NK-92 (cell line): ENCODE data around the gene POM121C.
"Not testable (repeated sequence)": the region's sequence is repeated elsewhere in the genome, so short reads cannot be mapped to it uniquely, and the experiment has no call there.

Source experiments
- DNase-seq: peaks from one replicate; lab custom pipeline; 2025; ENCODE audit not compliant: unreplicated experiment; lab: John Stamatoyannopoulos, UW

The POM121C gene

GRCh38 chr7:75397865-75398264, 88.2 kb downstream of the POM121C start:
- DNase-seq: not testable (repeated sequence)

DNA sequence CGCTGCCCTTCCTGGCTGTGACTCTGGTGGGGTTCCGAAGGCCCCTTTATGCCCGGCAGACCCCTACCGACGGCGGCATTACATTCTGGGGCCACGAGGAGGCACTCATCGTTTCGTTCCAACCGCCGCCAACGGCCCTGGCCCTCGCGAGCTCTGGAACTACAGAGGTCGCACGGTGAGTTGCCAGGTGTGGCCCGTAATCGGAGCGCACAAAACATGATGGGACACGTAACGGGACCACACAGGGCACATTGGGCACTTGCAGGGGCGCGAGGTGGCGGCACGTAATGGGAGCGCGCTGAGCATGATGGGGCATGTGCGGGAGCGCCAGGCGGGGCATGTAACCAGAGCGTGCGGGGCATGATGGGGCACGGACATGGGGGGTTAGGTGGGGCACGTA, 90.8 kb downstream of the POM121C start, which contains the start of gene TRIM73:
TRIM73 (plus strand) TSS at position 301 of the 400 bp plus-strand sequence. CDS start 3,305 bp downstream, outside the sequence.
- DNase-seq: not testable (repeated sequence)

- DNase-seq: not testable (repeated sequence)
Observed at GRCh38 chr7:75393194-75393593, 92.9 kb downstream of the POM121C start.

GRCh38 chr7:75374519-75375317, 111.4 kb downstream of the POM121C start:
- DNase-seq: not testable (repeated sequence)

GRCh38 chr7:75374144-75374518, 112.0 kb downstream of the POM121C start:
- not testable (repeated sequence) for DNase-seq

DNA sequence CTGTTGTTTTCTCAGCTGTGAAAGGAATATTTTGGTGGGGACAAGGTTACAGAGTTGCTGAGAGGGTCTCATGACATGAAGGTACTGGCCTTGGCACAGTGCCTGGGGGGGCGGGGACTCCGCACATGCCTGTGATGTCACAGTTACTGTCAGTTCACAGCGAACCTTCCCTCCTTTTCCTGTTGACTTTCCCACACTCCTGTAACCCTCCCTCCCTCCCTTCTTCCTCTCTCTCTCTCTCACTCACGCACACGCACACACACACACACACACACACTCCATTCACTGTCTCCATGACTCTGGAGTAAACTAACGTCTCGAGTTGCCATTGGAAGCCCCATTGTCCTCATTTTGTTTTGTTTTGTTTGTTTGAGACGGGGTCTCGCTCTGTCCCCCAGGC, 118.8 kb downstream of the POM121C start:
- DNase-seq: not testable (repeated sequence)
